Endometrial microvascular endothelial cells (primary cell): ENCODE data around the gene PAAF1. TPM values are rescaled to one million over a fixed set of nuclear protein-coding genes. Genes with fewer than 3 reads are reported as not detected.

Source experiments
- total RNA-seq: library from RNA; depleted of rRNA; stranded (reverse); fragments of >200 nt; gene quantifications from one replicate; pipeline ENCODE4 v1.2.3, GENCODE V29; 2015; ENCODE audit errors: inconsistent ontology term

The PAAF1 gene
- total RNA-seq, 1 donor from 2014 or later = 14.2 TPM

Other genes with a start within 250 kb of the PAAF1 start
- not detected for gene PLEKHB1, start 230.4 kb upstream of the PAAF1 start, total RNA-seq
- 116 TPM for gene RAB6A, start 115.9 kb upstream of the PAAF1 start, total RNA-seq
- 25.8 TPM for gene MRPL48, start 89.1 kb upstream of the PAAF1 start, total RNA-seq
- 107 TPM for gene COA4, start 153 bp upstream of the PAAF1 start, total RNA-seq
- not detected for gene DNAJB13, start 74.0 kb downstream of the PAAF1 start, total RNA-seq
- 0.74 TPM for gene UCP2, start 105.8 kb downstream of the PAAF1 start, total RNA-seq
- gene UCP3, start 132.1 kb downstream of the PAAF1 start, total RNA-seq = 0.37 TPM